Panc1 (cell line): ENCODE results near the gene ATL2.

Experiments used
- SIN3A ChIP-seq: IDR thresholded peaks from 2 replicates; pipeline ENCODE4 v1.6.1; 2012; ENCODE audit warnings: low read depth, mild to moderate bottlenecking, low read length, moderate library complexity, borderline replicate concordance; ENCODE audit not compliant: insufficient read depth
- TF ChIP-seq, protein P1 (sequence below): fragments of 450-650 bp; IDR thresholded peaks from 2 replicates; pipeline ENCODE4 v1.5.1; 2017; ENCODE audit warnings: mild to moderate bottlenecking

GRCh38 chr2:38317725-38318124, 59.3 kb downstream of the ATL2 start:
- TF ChIP-seq, protein P1, sequence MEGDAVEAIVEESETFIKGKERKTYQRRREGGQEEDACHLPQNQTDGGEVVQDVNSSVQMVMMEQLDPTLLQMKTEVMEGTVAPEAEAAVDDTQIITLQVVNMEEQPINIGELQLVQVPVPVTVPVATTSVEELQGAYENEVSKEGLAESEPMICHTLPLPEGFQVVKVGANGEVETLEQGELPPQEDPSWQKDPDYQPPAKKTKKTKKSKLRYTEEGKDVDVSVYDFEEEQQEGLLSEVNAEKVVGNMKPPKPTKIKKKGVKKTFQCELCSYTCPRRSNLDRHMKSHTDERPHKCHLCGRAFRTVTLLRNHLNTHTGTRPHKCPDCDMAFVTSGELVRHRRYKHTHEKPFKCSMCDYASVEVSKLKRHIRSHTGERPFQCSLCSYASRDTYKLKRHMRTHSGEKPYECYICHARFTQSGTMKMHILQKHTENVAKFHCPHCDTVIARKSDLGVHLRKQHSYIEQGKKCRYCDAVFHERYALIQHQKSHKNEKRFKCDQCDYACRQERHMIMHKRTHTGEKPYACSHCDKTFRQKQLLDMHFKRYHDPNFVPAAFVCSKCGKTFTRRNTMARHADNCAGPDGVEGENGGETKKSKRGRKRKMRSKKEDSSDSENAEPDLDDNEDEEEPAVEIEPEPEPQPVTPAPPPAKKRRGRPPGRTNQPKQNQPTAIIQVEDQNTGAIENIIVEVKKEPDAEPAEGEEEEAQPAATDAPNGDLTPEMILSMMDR: no peak
- TF ChIP-seq SIN3A: no peak
